HG02938 (cell line): ENCODE measurements around the gene TEAD4.

Experiments used
- ATAC-seq: cut with Tn5 transposase; IDR thresholded peaks from one replicate; pipeline ENCODE4 v1.9.1; 2021; ENCODE audit warnings: mild to moderate bottlenecking, moderate library complexity; ENCODE audit not compliant: unreplicated experiment

TEAD4 gene

DNA sequence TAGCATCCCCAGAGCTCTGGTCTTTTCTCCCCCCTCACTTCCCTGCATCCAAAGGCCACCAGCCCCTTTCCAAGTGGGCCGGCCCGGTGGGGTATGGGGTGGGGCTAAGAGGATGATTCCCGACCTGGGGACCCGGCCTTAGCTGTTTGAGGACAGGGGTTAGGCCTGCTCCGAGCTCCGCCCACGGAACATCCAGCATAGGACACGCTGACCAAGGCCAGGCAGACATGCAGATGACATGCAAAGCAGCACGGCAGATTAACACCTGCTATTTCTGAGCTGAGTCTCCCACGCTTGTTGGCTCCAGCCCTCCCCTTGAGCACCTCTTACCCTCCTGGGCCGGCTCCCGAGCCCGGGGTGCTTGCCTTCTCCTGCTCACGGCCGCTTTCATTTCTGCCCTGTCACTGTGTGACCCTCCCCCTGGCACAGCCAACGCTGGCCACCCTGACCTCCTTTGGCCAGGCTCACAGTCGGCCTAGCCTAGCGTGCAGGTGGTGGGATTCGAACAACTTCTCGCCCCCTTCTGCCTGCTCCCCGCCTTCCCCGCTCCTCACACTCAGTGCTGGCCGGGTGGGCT, 40.2 kb downstream of the TEAD4 start:
- ATAC-seq = no peak

DNA sequence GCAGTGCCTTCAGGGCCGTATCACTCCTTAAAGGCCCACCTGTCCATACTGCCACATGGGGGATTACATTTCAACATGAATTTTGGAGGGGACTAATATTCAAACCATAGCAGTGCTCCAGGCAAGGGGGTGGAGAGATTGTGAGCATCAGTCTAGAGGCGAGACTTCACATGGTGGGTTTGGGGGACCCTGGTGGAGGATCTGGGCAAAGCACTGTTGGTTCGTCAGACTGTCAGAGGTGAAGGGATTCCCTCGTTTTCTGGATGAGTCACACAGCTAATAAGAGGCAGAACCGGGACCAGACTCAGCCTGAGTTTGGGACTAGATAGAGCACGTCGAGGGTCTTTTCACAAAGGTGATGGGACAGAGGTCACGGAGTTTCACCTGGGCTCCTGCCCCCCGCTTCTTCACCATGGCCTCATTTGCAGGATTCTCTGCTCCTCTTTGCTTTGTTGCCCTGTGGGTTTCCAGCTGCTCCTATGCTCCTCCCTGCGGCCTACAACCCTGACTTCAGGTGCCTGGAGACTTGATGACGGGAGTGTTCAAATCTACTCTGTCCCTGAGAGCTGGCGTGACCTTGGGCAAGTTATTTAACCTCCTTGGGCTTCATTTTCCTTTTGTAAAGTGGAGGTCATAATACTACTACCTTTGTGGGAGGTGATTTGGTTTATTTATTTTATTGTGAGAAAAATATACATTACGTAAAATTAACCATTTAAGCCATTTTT, 41.5 kb downstream of the TEAD4 start:
- no peak for ATAC-seq

DNA sequence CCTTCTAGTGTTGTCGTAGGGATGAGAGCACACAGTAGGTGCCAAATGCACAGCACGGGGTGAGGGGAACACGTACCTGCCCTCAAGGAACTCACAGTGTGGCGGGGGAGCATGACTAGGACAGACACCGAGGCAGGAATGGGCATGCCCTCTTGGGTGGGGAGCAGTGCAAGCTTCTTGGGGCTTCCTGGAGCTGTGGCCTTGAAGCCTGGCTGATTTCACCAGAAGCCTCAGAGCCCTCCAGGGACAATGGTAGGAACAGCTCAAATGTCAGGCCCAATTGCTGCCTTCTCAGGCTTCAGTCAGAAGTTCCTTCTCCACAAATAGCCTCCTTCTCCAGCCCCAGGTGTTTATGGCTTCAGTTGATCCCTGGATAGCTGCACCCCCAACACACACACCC, 43.4 kb downstream of the TEAD4 start:
- no peak for ATAC-seq

DNA sequence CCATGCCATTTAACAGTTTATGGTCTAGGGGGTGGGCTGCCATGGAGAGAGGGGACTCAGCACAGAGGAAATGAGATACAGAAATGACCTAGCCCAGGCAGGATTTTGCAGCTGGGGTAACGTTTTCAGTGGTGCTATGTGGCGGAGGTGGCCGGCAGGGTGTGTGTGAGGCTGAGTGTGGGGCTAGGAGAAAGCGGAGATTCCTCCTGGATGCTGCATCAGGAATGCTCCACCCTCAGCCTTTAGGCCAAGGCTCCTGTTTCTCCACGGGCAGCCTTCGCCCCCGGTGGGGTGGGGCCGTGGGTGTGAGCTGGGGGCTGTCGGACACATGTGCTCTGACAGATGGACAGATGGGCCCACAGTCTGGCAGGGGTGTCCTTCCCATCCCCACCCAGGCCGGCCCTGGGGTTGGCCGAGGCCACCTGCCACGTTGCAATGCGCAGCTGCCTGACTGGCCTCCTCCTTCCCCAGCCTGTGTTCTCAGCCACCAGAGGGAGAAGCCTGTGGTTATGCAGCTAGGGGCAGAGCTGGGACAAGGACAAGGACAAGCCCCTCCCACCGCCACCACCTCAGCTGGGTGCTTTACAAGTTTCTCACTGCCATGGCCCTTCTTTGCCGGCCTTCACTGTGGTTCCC, 44.3 kb downstream of the TEAD4 start:
- no peak for ATAC-seq

DNA sequence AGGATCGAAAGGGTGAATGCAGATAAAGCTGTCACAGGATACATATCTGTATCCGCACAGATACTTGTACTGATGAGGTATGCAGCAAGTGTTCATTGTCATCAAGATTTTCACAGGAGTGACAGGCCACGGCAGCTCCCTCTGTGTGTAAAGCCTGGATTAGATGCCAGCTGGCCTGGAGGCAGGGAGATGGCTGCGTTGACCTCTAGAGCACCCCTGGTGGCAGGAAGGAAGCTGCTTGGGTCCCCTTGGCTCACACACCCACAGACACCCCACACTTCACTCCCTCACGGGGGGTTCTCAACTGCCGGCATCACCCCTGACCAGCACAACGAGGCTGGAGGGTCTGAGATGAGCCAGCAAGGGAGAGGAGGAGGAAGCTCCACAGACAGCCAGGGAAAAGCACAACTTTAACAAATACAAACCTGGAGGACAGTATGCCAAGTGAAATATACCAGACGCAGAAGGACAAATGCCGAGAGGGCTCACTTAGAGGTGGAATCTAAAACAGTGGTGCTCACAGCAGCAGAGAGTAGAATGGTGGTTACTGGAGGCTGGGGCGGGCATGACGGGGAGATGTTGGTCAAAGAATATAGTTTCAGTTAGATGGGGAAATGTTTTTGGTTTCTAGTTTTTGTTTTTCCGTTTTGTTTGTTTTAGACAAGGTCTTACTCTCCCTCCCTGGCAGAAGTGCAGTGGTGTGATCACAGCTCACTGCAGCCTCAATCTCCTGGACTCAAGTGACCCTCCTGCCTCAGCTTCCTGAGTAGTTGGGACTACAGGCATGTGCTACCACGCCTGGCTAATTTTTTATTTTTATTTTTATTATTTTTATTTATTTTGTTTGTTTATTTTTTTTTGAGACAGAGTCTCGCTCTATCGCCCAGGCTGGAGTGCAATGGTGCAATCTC, 45.7 kb downstream of the TEAD4 start:
- no peak for ATAC-seq

DNA sequence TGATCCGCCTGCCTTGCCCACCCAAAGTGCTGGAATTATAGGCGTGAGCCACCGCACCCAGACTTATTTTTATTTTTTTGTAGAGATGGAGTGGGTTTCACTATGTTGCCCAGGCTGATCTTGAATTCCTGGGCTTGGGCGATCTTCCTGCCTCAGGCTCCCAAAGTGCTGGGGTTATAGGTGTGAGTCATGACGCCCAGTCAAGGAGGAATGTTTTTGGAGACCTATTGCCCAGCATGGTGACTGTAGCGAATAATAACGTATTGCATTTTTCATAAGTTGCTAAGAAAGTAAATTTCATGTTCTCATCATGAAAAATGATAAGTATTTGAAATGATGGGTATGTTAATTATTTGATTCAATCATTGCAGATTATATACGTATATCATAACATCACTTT, 46.5 kb downstream of the TEAD4 start:
- ATAC-seq = no peak

DNA sequence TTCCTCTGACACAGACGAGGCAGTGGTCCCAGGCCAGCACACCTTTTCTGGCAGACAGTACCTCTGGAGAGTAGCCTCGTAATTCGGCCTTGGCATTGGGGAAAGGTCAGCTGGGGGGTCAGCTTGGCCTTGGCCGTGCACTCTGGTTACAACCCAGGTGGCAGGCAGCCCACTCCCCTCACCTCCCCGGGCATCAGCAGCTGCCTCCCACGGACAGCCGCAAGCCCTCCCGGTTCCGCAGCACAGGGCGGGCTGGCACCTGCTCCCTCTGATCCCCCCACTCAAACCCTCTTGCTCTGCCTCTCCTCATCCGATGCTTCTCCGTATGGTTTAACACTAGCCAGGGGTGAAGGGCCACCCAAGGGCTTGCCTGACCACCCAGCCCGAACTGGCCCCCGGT, 50.6 kb downstream of the TEAD4 start:
- no peak for ATAC-seq

DNA sequence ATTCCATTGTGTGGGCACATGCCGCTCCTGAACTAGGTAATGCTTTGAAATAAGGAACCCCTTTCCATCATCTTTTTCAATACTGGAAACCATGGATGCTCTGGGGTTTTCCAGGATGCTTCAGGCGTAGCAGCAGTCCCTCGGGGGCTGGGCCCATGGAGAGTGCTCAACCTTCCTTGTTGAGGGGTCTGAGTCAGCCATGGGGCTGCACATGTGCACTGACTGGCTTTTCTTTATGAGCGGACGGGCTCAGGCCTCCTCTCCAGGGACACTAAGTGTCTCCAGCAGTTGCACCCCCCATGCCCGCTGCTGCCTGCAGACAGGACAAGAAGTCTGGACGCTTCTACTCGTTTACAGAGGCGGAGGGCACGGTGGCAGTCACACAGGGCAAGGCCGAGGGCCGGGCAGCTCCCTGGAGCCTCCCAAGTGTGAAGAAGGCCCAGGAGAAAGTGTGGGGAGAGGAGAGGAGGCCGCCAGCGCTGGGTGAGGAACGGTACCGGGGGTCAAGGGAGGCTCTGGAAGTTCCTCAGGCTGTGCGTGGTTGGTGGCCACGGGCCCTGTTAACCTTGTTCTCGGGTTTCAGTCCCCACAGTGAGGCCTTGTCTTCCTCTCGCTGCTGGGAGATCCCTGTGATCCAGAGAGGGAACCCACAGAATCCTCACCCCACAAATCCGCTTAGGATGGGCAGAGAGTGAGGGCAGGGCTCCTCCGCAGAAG, 51.2 kb downstream of the TEAD4 start:
- ATAC-seq = no peak

DNA sequence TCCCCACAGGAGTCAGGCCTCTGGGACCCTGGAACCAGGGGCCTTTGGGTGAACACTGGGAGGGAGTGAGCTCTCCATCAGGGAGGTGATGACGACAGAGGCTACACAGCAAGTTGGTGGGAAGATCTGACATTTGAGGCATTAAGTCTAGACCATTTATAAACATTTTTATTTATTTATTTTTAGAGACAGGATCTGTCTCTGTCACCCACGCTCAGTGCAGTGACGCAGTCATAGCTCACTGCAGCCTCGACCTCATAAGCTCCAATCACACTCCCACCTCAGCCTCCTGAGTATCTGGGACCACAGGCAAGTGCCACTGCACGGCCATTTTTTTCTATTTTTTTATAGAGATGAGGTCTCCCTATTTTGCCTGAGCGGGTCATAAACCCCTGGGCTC, 53.6 kb downstream of the TEAD4 start:
- no peak for ATAC-seq

DNA sequence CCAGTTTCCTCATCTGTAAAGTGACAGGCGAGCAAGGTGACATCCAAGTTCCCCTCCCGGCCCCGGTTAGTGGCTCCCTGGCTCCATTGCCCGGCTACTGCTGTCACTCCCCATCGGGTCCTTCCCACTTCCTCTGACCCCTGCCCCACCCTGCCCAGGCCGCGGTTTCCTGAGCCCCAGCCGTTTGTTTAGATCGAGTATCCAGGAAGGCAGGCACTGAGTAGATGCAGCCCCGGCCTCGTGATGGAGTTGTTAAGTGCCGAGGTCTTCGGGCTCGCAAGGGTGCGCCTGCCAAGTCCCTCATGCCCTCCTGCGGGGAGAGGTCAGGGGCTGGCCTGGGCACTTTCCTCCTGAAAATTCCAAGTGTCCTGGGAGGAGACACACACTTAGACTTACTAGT, 55.4 kb downstream of the TEAD4 start:
- no peak for ATAC-seq

DNA sequence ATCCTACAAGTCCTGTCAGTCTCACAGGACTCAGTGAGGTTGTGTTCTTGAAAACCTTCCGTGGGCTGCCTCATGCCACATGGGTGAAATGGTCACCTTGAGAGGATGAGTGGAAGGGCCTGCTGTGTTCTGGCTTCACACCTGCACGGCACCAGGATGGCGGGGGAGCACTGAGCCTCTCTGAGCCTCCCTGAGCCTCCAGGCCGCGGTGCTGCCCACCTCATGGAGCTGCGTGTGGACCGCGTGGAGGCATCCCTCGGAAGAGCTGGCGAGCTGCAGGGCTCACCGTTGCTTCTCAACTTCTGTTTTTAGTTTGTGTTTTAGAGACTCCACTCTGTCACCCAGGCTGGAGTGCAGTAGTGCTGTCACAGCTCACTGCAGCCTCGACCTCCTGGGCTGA, 56.2 kb downstream of the TEAD4 start:
- ATAC-seq = no peak

DNA sequence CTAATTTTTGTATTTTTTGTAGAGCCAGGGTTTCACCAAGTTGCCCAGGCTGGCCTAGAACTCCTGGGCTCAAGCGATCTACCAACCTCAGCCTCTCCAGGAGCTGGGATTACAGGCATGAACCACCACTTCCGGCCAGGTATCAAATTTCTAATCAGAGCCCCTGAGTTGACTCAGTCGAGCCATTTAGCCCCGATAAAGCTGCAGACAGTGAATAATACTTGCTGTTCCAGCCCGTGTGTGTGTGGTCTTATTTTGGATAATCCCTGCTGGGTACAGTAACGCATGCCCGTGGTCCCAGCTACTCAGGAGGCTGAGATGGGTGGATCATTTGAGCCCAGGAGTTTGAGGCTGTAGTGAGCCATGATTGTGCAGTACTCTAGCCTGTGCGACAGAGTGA, 57.0 kb downstream of the TEAD4 start:
- no peak for ATAC-seq

DNA sequence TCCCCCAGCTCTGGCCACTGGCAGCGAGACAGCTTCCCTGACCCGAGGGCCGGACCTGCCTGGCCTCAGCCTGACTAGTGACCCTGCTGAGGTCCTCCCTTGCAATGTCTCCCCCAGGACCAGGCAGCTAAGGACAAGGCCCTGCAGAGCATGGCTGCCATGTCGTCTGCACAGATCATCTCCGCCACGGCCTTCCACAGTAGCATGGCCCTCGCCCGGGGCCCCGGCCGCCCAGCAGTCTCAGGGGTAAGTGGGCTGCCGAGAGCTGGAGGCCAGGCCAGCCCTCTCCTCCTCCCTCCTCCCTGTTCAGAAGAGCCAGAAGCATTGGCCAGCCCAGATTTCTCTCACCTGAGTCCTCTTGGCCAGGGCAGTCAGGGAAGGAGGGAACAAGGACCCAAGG, 58.1 kb downstream of the TEAD4 start:
- no peak for ATAC-seq

DNA sequence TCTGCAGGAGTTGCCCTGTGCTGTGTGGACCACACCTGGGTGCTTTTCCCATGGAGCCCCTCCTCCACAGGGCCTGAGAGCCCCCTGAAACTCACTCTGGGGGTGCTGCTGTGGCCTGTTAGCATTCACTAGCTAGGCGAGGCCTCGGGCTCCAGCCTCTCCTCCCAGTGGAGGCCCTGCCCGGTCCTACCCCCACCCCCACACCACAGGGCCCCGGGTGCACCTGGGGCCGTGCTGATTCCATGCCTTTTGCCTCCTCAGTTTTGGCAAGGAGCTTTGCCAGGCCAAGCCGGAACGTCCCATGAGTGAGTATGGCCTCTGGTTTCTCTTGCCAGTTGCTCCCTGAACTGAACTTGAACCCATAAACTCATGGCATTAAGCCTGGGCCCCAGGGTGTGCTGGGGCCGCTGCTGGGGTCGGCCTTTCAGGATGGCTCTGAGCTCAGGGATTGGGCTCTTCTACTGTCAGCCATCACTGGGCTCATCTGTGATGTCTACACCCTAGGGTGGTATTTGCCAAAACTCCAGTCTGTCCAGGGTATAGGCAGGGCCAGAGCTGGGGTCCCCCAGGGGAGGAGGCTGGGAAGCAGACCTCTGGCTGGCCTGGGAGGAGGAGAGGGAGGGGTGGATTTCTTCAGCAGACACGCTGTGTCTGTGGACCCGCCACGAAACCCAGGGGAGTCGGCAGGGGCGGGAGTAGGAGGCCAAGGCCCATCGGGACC, 59.2 kb downstream of the TEAD4 start:
- ATAC-seq = no peak

DNA sequence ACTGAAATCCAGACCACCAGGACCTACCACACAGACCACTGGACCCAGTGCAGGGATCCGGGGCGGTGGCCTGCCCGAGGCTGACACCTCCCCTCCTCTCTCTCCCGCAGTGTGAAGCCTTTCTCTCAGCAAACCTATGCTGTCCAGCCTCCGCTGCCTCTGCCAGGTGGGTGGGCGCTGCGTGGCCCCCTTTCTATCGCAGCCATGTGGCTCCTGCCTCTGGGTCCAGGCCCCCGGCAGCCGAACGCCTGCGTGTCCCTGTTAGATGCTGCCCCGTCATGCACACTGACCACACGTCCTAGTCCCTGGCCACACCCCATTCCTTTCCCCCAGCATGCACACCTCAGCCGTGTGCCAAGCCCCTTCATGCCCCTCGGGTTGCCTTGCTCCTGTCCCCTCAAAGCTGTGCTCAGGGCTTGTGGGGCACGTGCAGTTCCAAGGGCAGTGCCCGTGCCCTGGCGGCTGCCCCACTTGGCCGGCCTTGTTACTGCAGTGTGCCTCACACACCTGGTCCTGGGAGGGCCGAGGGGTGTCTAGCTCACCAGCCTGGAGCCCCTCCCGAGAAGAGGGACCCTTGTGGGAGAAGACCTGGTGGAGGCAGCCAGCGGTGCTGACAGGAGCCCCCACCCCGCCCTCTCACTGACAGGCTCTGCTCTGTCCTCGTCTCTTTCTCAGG, 59.9 kb downstream of the TEAD4 start:
- no peak for ATAC-seq

DNA sequence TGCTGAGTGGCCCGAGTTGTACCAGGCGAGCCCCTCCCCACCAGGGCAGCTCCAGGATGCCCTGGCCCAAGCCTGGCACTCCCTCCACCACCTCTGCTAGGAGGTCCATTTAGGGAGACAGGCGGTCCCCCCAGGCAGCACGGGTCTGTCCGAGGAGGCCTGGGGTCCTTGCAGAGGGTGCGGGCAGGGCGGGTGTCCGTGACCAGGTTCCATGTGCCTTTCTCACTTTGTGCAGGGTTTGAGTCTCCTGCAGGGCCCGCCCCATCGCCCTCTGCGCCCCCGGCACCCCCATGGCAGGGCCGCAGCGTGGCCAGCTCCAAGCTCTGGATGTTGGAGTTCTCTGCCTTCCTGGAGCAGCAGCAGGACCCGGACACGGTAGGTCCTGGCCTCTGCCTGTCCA, 61.2 kb downstream of the TEAD4 start:
- ATAC-seq = no peak

DNA sequence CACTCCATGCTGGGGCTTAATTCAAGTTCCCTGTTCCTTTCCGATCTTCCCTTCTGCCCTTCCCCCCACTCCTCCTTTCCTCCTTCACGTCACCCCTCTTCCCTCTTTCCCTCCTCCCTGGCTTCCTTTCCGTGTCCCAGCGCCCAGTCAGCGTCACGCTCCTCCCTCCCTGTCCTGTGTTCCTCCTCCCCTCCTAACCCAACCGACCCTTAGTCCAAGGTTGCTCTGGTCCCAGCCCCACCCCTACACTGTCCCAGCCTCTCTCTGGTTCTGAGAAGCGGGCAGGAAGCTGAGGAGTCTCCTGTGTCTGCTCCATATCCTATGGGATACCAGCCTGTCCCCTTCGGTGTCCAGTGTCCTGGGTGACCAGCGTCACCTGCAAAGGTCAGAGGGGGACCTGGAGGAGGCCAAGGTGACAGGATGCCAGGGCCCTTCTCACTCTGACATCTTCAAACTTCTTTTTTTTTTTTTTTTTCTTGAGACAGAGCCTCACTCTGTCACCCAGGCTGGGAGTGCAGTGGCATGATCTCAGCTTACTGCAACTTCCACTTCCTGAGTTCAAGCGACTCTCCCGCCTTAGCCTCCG, 61.7 kb downstream of the TEAD4 start:
- ATAC-seq = no peak

DNA sequence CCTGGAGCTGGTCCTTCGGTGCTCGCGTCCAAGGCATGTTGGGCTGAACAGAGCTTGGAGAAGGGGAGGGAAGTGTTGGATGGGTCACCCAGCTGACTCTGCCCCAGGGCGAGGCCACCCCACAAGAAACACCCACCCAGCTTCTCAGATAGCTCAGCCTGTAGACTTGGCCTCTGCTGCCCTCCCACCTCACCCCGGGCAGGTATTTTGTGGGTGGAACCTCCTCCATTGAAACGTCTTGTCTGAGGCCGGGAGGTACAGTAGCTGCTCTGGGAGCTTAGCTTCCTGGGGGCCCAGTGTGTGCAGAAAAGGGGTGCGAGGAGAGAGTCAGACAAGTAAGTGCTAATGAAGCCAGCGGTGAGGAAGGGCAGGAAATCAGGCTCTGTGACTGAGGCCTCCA, 63.2 kb downstream of the TEAD4 start:
- ATAC-seq = no peak

DNA sequence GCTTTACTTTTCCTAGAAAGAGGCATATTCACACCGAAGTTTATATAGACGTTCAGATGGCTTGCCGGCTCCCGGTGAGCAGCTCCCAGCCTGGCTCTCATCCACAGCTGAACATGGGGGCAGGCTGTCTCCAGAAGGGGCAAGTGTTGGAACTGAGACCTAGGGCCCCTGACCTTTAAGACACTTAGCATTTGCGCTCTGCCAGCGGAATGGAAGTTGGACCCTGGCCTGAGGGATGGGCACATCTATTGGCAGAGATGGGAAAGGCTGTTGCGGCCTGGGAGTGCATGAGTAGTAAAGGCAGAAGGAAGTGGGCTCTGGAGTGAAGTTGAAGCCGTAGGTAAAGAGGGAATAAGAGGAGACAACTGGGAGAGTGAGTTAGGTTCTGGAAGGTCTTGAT, 63.8 kb downstream of the TEAD4 start:
- no peak for ATAC-seq
